Measurements from ENCODE around the gene NR6A1. TPM values are rescaled to one million over a fixed set of nuclear protein-coding genes. Genes with fewer than 3 reads are reported as not detected.

NR6A1 gene
- total and polyA plus RNA-seq, 2 of the 8 experiments (the other 6 are each of a cell fraction or from before 2014, with no cell fraction given): 93.2 to 237 TPM

GRCh38 chr9:124469011-124469832, 301.9 kb downstream of the NR6A1 start:
- Histone ChIP-seq H3K18ac (ENCODE audit: extremely low read depth, low read length) (no peak overlapping the region), H2BK15ac (ENCODE audit: low read length) (peak overlapping the region; percentile 99), H2BK5ac (ENCODE audit: low read depth, low read length) (no peak overlapping the region; the same call in 1 of the 2 replicates), H3K23me2 (ENCODE audit: low read depth, low read length) (no peaks in the 10 kb centered on the region; the same call in 1 of the 2 replicates), H3K9ac (replicated peaks in 1 of 4; ENCODE audit: extremely low read depth in 1 of 4, low read depth in 3 of 4, low read length in 3 of 4) (no peak overlapping the region), H3K4me3 (ENCODE audit: extremely low read depth in 1 of 4, insufficient read depth in 2 of 4, low read depth in 3 of 4, low read length in 4 of 4) (no peak overlapping the region), H3K56ac (replicated peaks; ENCODE audit: insufficient read length, low read depth, low read length) (no peak overlapping the region), H4K91ac (replicated peaks; ENCODE audit: insufficient read length, low read length) (peak overlapping the region; percentile 19), H2AFZ (ENCODE audit: low read length) (no peak overlapping the region), H3K27ac (ENCODE audit: low read depth, low read length) (no peak overlapping the region), H2BK20ac (ENCODE audit: low read length) (no peak overlapping the region), H3K9me3 (ENCODE audit: insufficient read depth in 2 of 2, low read depth in 1 of 2, low read length in 1 of 2) (no peaks in the 10 kb centered on the region), H3K4me1 (replicated peaks in 1 of 4; ENCODE audit: control insufficient read depth in 3 of 4, insufficient read depth in 4 of 4, low read length in 3 of 4) (no peaks in the 10 kb centered on the region), H3K4ac (replicated peaks; ENCODE audit: insufficient read length, low read depth, low read length) (no peak overlapping the region), H3K23ac (ENCODE audit: insufficient read length) (no peak overlapping the region), H3K79me2 (ENCODE audit: control insufficient read depth in 1 of 2, insufficient read depth in 2 of 2, low read length in 2 of 2) (no peaks in the 10 kb centered on the region), H3K14ac (ENCODE audit: insufficient read length) (no peak overlapping the region), H2BK12ac (ENCODE audit: low read depth, low read length) (peak overlapping the region; percentile 75; the same call in 1 of the 2 replicates), H2BK120ac (replicated peaks; ENCODE audit: low read depth, low read length) (no peak overlapping the region), H3K79me1 (ENCODE audit: low read depth, low read length) (no peaks in the 10 kb centered on the region), H4K5ac (ENCODE audit: insufficient read length, low read depth, low read length) (no peak overlapping the region), H3K36me3 (ENCODE audit: control insufficient read depth in 2 of 4, insufficient read depth in 4 of 4, low read length in 3 of 4) (no peaks in the 10 kb centered on the region), H4K20me1 (replicated peaks in 1 of 2; ENCODE audit: control insufficient read depth in 1 of 2, insufficient read depth in 2 of 2, low read length in 2 of 2) (no peaks in the 10 kb centered on the region), H3K27me3 (replicated peaks in 1 of 4; ENCODE audit: control insufficient read depth in 3 of 4, extremely low read depth in 1 of 4, insufficient read depth in 3 of 4, low read length in 3 of 4) (no peaks in the 10 kb centered on the region), H4K8ac (ENCODE audit: extremely low read depth, insufficient read depth, low read length) (peak overlapping the region; percentile 65; the same call in 1 of the 2 replicates), H3K4me2 (ENCODE audit: insufficient read depth in 1 of 2, low read depth in 2 of 2, low read length in 2 of 2) (no peak overlapping the region), H2AK5ac (ENCODE audit: low read depth, low read length) (peak overlapping the region; percentile 89)
- ChIA-PET POLR2A (ENCODE audit: partially characterized antibody) (interaction anchor here (0.8 kb wide), 1 partner anchor 15 kb away, joined by 3 read pairs; no protein-coding TSS in a partner anchor), CTCF (ENCODE audit: partially characterized antibody) (interaction anchor here (1.2 to 2.8 kb wide), 3 partner anchors 10 to 50 kb away, joined by 3 to 8 read pairs (median 5); no protein-coding TSS in a partner anchor)
- FAIRE-seq (no peak), DNase-seq (ENCODE audit: low read depth in 1 of 2, low spot score in 2 of 2) (no peak)
- WGBS, 2 experiments (ENCODE audit: extremely low coverage in 1 of 2, insufficient coverage in 1 of 2, insufficient read length in 1 of 2, insufficient replicate concordance in 2 of 2, low coverage in 1 of 2, low lambda C conversion rate in 2 of 2, missing lambda C conversion rate in 1 of 2): 94% methylated on average over 22 of the region's 28 CpGs; no CpG with 5 or more reads in 1 of the 2 experiments
- TF ChIP-seq TEAD4 (IDR thresholded peaks at IDR 0.05; ENCODE audit: low read depth, low read length) (no peak), CTBP2 (IDR thresholded peaks at IDR 0.05; ENCODE audit: borderline replicate concordance, insufficient read depth, insufficient read length, low read length) (no peak), BCL11A (IDR thresholded peaks at IDR 0.05; ENCODE audit: low read depth in 2 of 2, low read length in 2 of 2) (no peak), CTCF (IDR thresholded peaks at IDR 0.05; ENCODE audit: control extremely low read depth in 1 of 3, insufficient read depth in 1 of 3, low read depth in 1 of 3, low read length in 3 of 3) (no peak), POLR2A (IDR thresholded peaks at IDR 0.05; ENCODE audit: control extremely low read depth in 1 of 2, low read depth in 2 of 2, low read length in 2 of 2) (no peak), POLR2AphosphoS5 (IDR thresholded peaks at IDR 0.05; ENCODE audit: low read depth, low read length) (no peak), CBX5 (IDR thresholded peaks at IDR 0.05; ENCODE audit: low read depth, low read length) (no peak), YY1 (IDR thresholded peaks at IDR 0.05; ENCODE audit: low read depth, low read length) (no peak)
- TF ChIP-seq, protein P1, sequence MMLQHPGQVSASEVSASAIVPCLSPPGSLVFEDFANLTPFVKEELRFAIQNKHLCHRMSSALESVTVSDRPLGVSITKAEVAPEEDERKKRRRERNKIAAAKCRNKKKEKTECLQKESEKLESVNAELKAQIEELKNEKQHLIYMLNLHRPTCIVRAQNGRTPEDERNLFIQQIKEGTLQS (IDR thresholded peaks at IDR 0.05; ENCODE audit: insufficient read depth, low read depth, low read length): no peak

Measured in H1 (cell line).